CD14-positive monocyte (primary cell): ENCODE results near the gene RGS17. TPM values are rescaled to one million over a fixed set of nuclear protein-coding genes. Genes with fewer than 3 reads are reported as not detected.
"Not testable (repeated sequence)": the region's sequence is repeated elsewhere in the genome, so short reads cannot be mapped to it uniquely, and the experiment has no call there.

Experiments used
- DNase-seq, 3 donors: peaks; one replicate each; pipeline ENCODE4 v3.0.0-alpha.2; 2011 to 2022
- H2AFZ ChIP-seq: 2 replicates; pipeline ENCODE4 v1.6.0; 2012; ENCODE audit warnings: mild to moderate bottlenecking, low read depth, low read length, inconsistent platforms; ENCODE audit not compliant: insufficient read depth, poor library complexity, severe bottlenecking
- H3K27ac ChIP-seq, 2 donors: 1 replicate in 1 of 2; 2 replicates in 1 of 2; pipeline ENCODE4 v1.5.1; 2012 to 2013; ENCODE audit warnings: low read length in 2 of 2, control low read depth in 1 of 2, inconsistent platforms in 1 of 2, low read depth in 1 of 2, mild to moderate bottlenecking in 1 of 2
- H3K27me3 ChIP-seq, 2 donors: one replicate each; pipeline versions ENCODE4 v1.6.0 to v1.6.1; 2011 to 2013; ENCODE audit warnings: low read length in 2 of 2; ENCODE audit not compliant: control insufficient read depth in 2 of 2, insufficient read depth in 2 of 2
- H3K36me3 ChIP-seq, 2 donors: replicated peaks in 1 of 2; 1 replicate in 1 of 2; 2 replicates in 1 of 2; pipeline versions ENCODE4 v1.5.1 to v1.6.1; 2012 to 2013; ENCODE audit warnings: low read length in 2 of 2, control low read depth in 1 of 2, inconsistent platforms in 1 of 2, mild to moderate bottlenecking in 1 of 2; ENCODE audit not compliant: insufficient read depth in 2 of 2, control insufficient read depth in 1 of 2
- H3K4me1 ChIP-seq, 2 donors: 1 replicate in 1 of 2; 2 replicates in 1 of 2; pipeline versions ENCODE4 v1.5.1 to v1.6.1; 2012 to 2013; ENCODE audit warnings: low read length in 2 of 2, control low read depth in 1 of 2, inconsistent platforms in 1 of 2, mild to moderate bottlenecking in 1 of 2, moderate library complexity in 1 of 2; ENCODE audit not compliant: insufficient read depth in 2 of 2, control insufficient read depth in 1 of 2
- H3K4me2 ChIP-seq: replicated peaks from 2 replicates; pipeline ENCODE3; 2012; ENCODE audit warnings: low read length, moderate library complexity, mild to moderate bottlenecking; ENCODE audit not compliant: poor library complexity, severe bottlenecking; ENCODE audit errors: extremely low read depth
- H3K4me3 ChIP-seq, 3 experiments: fragments of 200-600 bp in 1 of 3; sonication (generic) in 1 of 3; replicated peaks in 1 of 3; 1 replicate in 2 of 3; 2 replicates in 1 of 3; pipeline ENCODE4 v1.5.1; 2011 to 2013; ENCODE audit warnings: low read length in 3 of 3, mild to moderate bottlenecking in 3 of 3, control low read depth in 2 of 3, low read depth in 2 of 3, inconsistent platforms in 1 of 3, moderate library complexity in 1 of 3
- H3K79me2 ChIP-seq: 2 replicates; pipeline ENCODE4 v1.6.0; 2012; ENCODE audit warnings: mild to moderate bottlenecking, control low read depth, inconsistent platforms, low read length, moderate library complexity; ENCODE audit not compliant: insufficient read depth
- H3K9ac ChIP-seq: 2 replicates; pipeline ENCODE4 v1.6.0; 2017; ENCODE audit warnings: low read length, mild to moderate bottlenecking; ENCODE audit not compliant: insufficient read depth, poor library complexity, severe bottlenecking
- H3K9me3 ChIP-seq, 2 donors: replicated peaks in 1 of 2; 1 replicate in 1 of 2; 2 replicates in 1 of 2; pipeline versions ENCODE4 v1.5.1 to v1.6.1; 2012 to 2013; ENCODE audit warnings: low read length in 2 of 2, control low read depth in 1 of 2; ENCODE audit not compliant: control insufficient read depth in 1 of 2, insufficient read depth in 1 of 2
- H4K20me1 ChIP-seq: 2 replicates; pipeline ENCODE4 v1.6.0; 2012; ENCODE audit warnings: mild to moderate bottlenecking, low read length, control low read depth, moderate library complexity; ENCODE audit not compliant: insufficient read depth
- H3K27ac Mint-ChIP-seq, 7 donors: one replicate each; pipeline ENCODE4 v1.8.0; 2020; ENCODE audit warnings: mild to moderate bottlenecking in 7 of 7, mixed read lengths in 7 of 7, moderate library complexity in 6 of 7, inconsistent platforms in 2 of 7
- H3K27me3 Mint-ChIP-seq, 3 donors: one replicate each; pipeline ENCODE4 v1.8.0; 2021 to 2022; ENCODE audit warnings: low read depth in 3 of 3, mild to moderate bottlenecking in 3 of 3, mixed read lengths in 3 of 3, moderate library complexity in 3 of 3, inconsistent platforms in 1 of 3
- H3K36me3 Mint-ChIP-seq, 2 donors: one replicate each; pipeline ENCODE4 v1.8.0; 2020; ENCODE audit warnings: mixed read lengths in 2 of 2, inconsistent platforms in 1 of 2, mild to moderate bottlenecking in 1 of 2
- H3K4me1 Mint-ChIP-seq: one replicate; pipeline ENCODE4 v1.8.0; 2020; ENCODE audit warnings: mild to moderate bottlenecking, mixed read lengths
- H3K4me3 Mint-ChIP-seq, 2 donors: one replicate each; pipeline ENCODE4 v1.8.0; 2020; ENCODE audit warnings: mild to moderate bottlenecking in 2 of 2, mixed read lengths in 2 of 2, moderate library complexity in 1 of 2
- H3K9me3 Mint-ChIP-seq, 7 donors: one replicate each; pipeline ENCODE4 v1.8.0; 2020 to 2022; ENCODE audit warnings: mixed read lengths in 7 of 7, mild to moderate bottlenecking in 6 of 7, moderate library complexity in 6 of 7, inconsistent platforms in 2 of 7
- WGBS: methylation state at CpG from one replicate; pipeline ENCODE4 v1.1.5; 2013; ENCODE audit warnings: missing lambda C conversion rate; ENCODE audit not compliant: insufficient coverage; 5-methylcytosine and 5-hydroxymethylcytosine counted together
- intact Hi-C, 2 donors: fragments of 100-400 bp; cut with micrococcal nuclease; formaldehyde crosslinking; loops; one replicate each; pipeline versions ENCODE4 v1.15.0 to v1.15.1; 2023
- polyA plus RNA-seq, 3 donors: library from polyadenylated mRNA; depleted of rRNA in 1 of 3; unstranded in 2 of 3; stranded (reverse) in 1 of 3; fragments of 300-500 nt in 2 of 3; fragments of >200 nt in 1 of 3; fragmentation: Illumina TruSeq in 2 of 3; gene quantifications; 1 replicate in 2 of 3; 2 replicates in 1 of 3; pipeline ENCODE4 v1.2.3, GENCODE V29; 2012 to 2021
- TF ChIP-seq, protein P1 (sequence below): fragments of 200-600 bp; IDR thresholded peaks from one replicate; pipeline ENCODE4 v1.8.0; 2022; ENCODE audit warnings: antibody characterized with exemption, mild to moderate bottlenecking

The RGS17 gene
- polyA plus RNA-seq, 3 donors = not detected

DNA sequence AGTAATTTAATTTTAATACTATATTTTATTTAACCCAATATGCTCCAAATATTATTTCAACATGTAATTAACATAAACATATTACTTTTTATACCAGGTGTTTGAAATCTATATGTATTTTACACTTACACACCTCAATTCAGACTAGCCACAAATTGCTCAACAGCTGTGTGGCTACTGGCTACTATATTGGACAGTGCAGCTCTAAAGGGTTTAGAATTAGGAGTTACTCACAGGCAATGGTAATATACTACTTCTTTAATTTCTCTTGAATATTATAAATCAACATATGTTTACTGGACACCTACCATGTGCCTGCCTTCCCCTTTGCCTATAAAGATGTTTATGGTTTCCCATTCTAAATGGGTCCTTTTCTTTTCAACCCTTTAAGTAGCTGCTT, 130.8 kb downstream of the RGS17 start:
- no peak overlapping the region for H3K27ac ChIP-seq
- H3K9ac ChIP-seq = no peak overlapping the region
- no peaks in the 10 kb centered on the region for H3K27me3 ChIP-seq
- no peak for DNase-seq
- TF ChIP-seq, protein P1, sequence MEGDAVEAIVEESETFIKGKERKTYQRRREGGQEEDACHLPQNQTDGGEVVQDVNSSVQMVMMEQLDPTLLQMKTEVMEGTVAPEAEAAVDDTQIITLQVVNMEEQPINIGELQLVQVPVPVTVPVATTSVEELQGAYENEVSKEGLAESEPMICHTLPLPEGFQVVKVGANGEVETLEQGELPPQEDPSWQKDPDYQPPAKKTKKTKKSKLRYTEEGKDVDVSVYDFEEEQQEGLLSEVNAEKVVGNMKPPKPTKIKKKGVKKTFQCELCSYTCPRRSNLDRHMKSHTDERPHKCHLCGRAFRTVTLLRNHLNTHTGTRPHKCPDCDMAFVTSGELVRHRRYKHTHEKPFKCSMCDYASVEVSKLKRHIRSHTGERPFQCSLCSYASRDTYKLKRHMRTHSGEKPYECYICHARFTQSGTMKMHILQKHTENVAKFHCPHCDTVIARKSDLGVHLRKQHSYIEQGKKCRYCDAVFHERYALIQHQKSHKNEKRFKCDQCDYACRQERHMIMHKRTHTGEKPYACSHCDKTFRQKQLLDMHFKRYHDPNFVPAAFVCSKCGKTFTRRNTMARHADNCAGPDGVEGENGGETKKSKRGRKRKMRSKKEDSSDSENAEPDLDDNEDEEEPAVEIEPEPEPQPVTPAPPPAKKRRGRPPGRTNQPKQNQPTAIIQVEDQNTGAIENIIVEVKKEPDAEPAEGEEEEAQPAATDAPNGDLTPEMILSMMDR = no peak
- Mint-ChIP-seq H3K27ac (no peak overlapping the region), H3K36me3 (peaks cover 23 to 25% of the 10 kb centered on the region in 2 donors), H3K4me3 (no peak overlapping the region), H3K9me3 (peaks cover 0 to 4% (median 0%) of the 10 kb centered on the region in 7 donors), H3K4me1 (peaks cover 37% of the 10 kb centered on the region), H3K27me3 (no peaks in the 10 kb centered on the region)
- H4K20me1 ChIP-seq = peaks cover 50% of the 10 kb centered on the region
- H3K4me3 ChIP-seq = no peak overlapping the region
- H3K4me2 ChIP-seq = peak overlapping the region; percentile 18
- intact Hi-C loops = no loop called here
- peaks cover 21 to 32% of the 10 kb centered on the region in 2 donors for H3K4me1 ChIP-seq
- no peak overlapping the region for H2AFZ ChIP-seq
- no peaks in the 10 kb centered on the region for H3K9me3 ChIP-seq
- peaks cover 23 to 39% of the 10 kb centered on the region in 2 donors for H3K36me3 ChIP-seq
- peaks cover 86% of the 10 kb centered on the region for H3K79me2 ChIP-seq

DNA sequence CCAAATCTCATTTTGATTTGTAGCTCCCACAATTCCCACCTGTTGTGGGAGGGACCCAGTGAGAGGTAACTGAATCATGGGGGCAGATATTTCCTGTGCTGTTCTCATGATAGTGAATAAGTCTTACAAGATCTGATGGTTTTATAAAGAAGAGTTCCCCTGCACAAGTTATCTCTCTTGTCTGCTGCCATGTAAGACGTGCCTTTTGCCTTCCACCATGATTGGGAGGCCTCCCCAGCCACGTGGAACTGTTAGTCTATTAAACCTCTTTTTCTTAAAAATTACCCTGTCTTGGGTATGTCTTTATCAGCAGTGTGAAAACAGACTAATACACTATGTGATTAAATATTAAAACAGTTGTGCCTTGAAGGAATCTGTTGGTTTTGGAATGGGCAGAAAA, 131.5 kb downstream of the RGS17 start:
- H3K36me3 Mint-ChIP-seq = peaks cover 23 to 25% of the 10 kb centered on the region in 2 donors
- H3K4me3 Mint-ChIP-seq, H3K4me3 ChIP-seq, H3K27me3 ChIP-seq, H3K27ac ChIP-seq, H3K9me3 ChIP-seq, DNase-seq, H3K9ac ChIP-seq, H3K9me3 Mint-ChIP-seq, H3K27me3 Mint-ChIP-seq, intact Hi-C loops, H3K4me2 ChIP-seq, H2AFZ ChIP-seq: not testable (repeated sequence)
- H3K27ac Mint-ChIP-seq = peak overlapping the region in 2 of 7 donors; percentile 26 to 70
- WGBS = 100% methylated on average over 1 of the region's 2 CpGs
- Histone ChIP-seq H3K79me2 (peaks cover 86% of the 10 kb centered on the region), H4K20me1 (peaks cover 51% of the 10 kb centered on the region), H3K36me3 (peaks cover 23 to 46% of the 10 kb centered on the region in 2 donors), H3K4me1 (peaks cover 21 to 32% of the 10 kb centered on the region in 2 donors)
- H3K4me1 Mint-ChIP-seq = peaks cover 37% of the 10 kb centered on the region
